Dendritic cell treated with granulocyte-macrophage colony-stimulating factor and Interleukin-4, amounts not matched to agents 40 ng/mL and 50 ng/mL, for 4 days (primary cell): Measurements from ENCODE around the gene SH2B2.

Experiments used
- H3K27ac Mint-ChIP-seq: one replicate; pipeline ENCODE4 v1.8.0; 2022; ENCODE audit warnings: mild to moderate bottlenecking, mixed read lengths
- H3K27me3 Mint-ChIP-seq: one replicate; pipeline ENCODE4 v1.8.0; 2022; ENCODE audit warnings: mild to moderate bottlenecking, mixed read lengths
- H3K36me3 Mint-ChIP-seq: one replicate; pipeline ENCODE4 v1.8.0; 2022; ENCODE audit warnings: low read depth, mixed read lengths
- H3K4me1 Mint-ChIP-seq: one replicate; pipeline ENCODE4 v1.8.0; 2022; ENCODE audit warnings: low read depth, mixed read lengths
- H3K4me3 Mint-ChIP-seq: one replicate; pipeline ENCODE4 v1.8.0; 2022; ENCODE audit warnings: mild to moderate bottlenecking, moderate library complexity, mixed read lengths
- H3K9me3 Mint-ChIP-seq: one replicate; pipeline ENCODE4 v1.8.0; 2022; ENCODE audit warnings: mixed read lengths
- intact Hi-C: fragments of 100-400 bp; cut with micrococcal nuclease; formaldehyde crosslinking; loops from one replicate; pipeline ENCODE4 v1.15.0; 2022

The SH2B2 gene

GRCh38 chr7:102255916-102256315 lies 30.8 kb upstream of the SH2B2 start:
- H3K27me3 Mint-ChIP-seq = no peaks in the 10 kb centered on the region
- H3K4me1 Mint-ChIP-seq = no peaks in the 10 kb centered on the region

GRCh38 chr7:102258073-102258748 lies 28.5 kb upstream of the SH2B2 start:
- Mint-ChIP-seq H3K4me3 (no peak overlapping the region), H3K36me3 (peaks cover 12% of the 10 kb centered on the region), H3K27ac (no peak overlapping the region), H3K9me3 (no peaks in the 10 kb centered on the region), H3K4me1 (no peaks in the 10 kb centered on the region), H3K27me3 (no peaks in the 10 kb centered on the region)
- intact Hi-C loops = no loop called here

More at GRCh38 chr7:102255916-102256315, 30.8 kb upstream of the SH2B2 start:
- Mint-ChIP-seq H3K4me3 (no peak overlapping the region), H3K9me3 (no peaks in the 10 kb centered on the region), H3K36me3 (peaks cover 31% of the 10 kb centered on the region), H3K27ac (no peak overlapping the region)
- intact Hi-C loops = no loop called here

- Mint-ChIP-seq H3K4me3 (no peak overlapping the region), H3K4me1 (no peaks in the 10 kb centered on the region), H3K27ac (no peak overlapping the region), H3K27me3 (no peaks in the 10 kb centered on the region), H3K36me3 (peaks cover 7% of the 10 kb centered on the region), H3K9me3 (no peaks in the 10 kb centered on the region)
- intact Hi-C loops = no loop called here
Observed at GRCh38 chr7:102258749-102259107, 27.9 kb upstream of the SH2B2 start.

GRCh38 chr7:102260856-102261255 lies 25.8 kb upstream of the SH2B2 start:
- H3K4me3 Mint-ChIP-seq = no peak overlapping the region
- no peaks in the 10 kb centered on the region for H3K36me3 Mint-ChIP-seq
- intact Hi-C loops = no loop called here
- H3K27me3 Mint-ChIP-seq = no peaks in the 10 kb centered on the region
- no peaks in the 10 kb centered on the region for H3K9me3 Mint-ChIP-seq
- peaks cover 9% of the 10 kb centered on the region for H3K4me1 Mint-ChIP-seq
- H3K27ac Mint-ChIP-seq = no peak overlapping the region

GRCh38 chr7:102261451-102261850 lies 25.2 kb upstream of the SH2B2 start:
- no peaks in the 10 kb centered on the region for H3K36me3 Mint-ChIP-seq
- H3K4me3 Mint-ChIP-seq = no peak overlapping the region
- intact Hi-C loops = no loop called here
- H3K9me3 Mint-ChIP-seq = no peaks in the 10 kb centered on the region
- H3K4me1 Mint-ChIP-seq = peaks cover 9% of the 10 kb centered on the region
- no peak overlapping the region for H3K27ac Mint-ChIP-seq
- H3K27me3 Mint-ChIP-seq = no peaks in the 10 kb centered on the region

GRCh38 chr7:102262546-102262945 lies 24.1 kb upstream of the SH2B2 start:
- Mint-ChIP-seq H3K36me3 (no peaks in the 10 kb centered on the region), H3K9me3 (no peaks in the 10 kb centered on the region), H3K27ac (no peak overlapping the region), H3K4me1 (peaks cover 9% of the 10 kb centered on the region), H3K4me3 (no peak overlapping the region), H3K27me3 (no peaks in the 10 kb centered on the region)
- intact Hi-C loops = no loop called here

- peaks cover 9% of the 10 kb centered on the region for H3K4me1 Mint-ChIP-seq
- no peak overlapping the region for H3K4me3 Mint-ChIP-seq
- intact Hi-C loops = no loop called here
- H3K36me3 Mint-ChIP-seq = no peaks in the 10 kb centered on the region
- H3K27me3 Mint-ChIP-seq = no peaks in the 10 kb centered on the region
- H3K27ac Mint-ChIP-seq = peak overlapping the region; percentile 23
- no peaks in the 10 kb centered on the region for H3K9me3 Mint-ChIP-seq
Observed at GRCh38 chr7:102264367-102264891, 22.2 kb upstream of the SH2B2 start.

- Mint-ChIP-seq H3K4me3 (no peak overlapping the region), H3K27me3 (no peaks in the 10 kb centered on the region), H3K36me3 (no peaks in the 10 kb centered on the region), H3K27ac (no peak overlapping the region), H3K9me3 (no peaks in the 10 kb centered on the region), H3K4me1 (peaks cover 9% of the 10 kb centered on the region)
- intact Hi-C loops = no loop called here
Observed at GRCh38 chr7:102266541-102266940, 20.1 kb upstream of the SH2B2 start.

- Mint-ChIP-seq H3K4me1 (peaks cover 13% of the 10 kb centered on the region), H3K27me3 (no peaks in the 10 kb centered on the region), H3K4me3 (no peak overlapping the region), H3K36me3 (no peaks in the 10 kb centered on the region), H3K9me3 (no peaks in the 10 kb centered on the region), H3K27ac (no peak overlapping the region)
- intact Hi-C loops = no loop called here
Observed at GRCh38 chr7:102268635-102269034, 18.0 kb upstream of the SH2B2 start.

- Mint-ChIP-seq H3K27me3 (no peaks in the 10 kb centered on the region), H3K36me3 (no peaks in the 10 kb centered on the region), H3K4me1 (peaks cover 4% of the 10 kb centered on the region), H3K27ac (no peak overlapping the region), H3K4me3 (no peak overlapping the region), H3K9me3 (no peaks in the 10 kb centered on the region)
- intact Hi-C loops = loop anchor here (5.0 kb wide), 1 partner anchor 668 kb away; no protein-coding TSS in a partner anchor
Observed at GRCh38 chr7:102270178-102270887, 16.3 kb upstream of the SH2B2 start.

GRCh38 chr7:102271158-102271798 lies 15.4 kb upstream of the SH2B2 start:
- Mint-ChIP-seq H3K4me3 (no peak overlapping the region), H3K9me3 (no peaks in the 10 kb centered on the region), H3K27ac (no peak overlapping the region), H3K4me1 (peaks cover 4% of the 10 kb centered on the region), H3K27me3 (no peaks in the 10 kb centered on the region), H3K36me3 (no peaks in the 10 kb centered on the region)
- intact Hi-C loops = loop anchor here (5.0 kb wide), 1 partner anchor 669 kb away; no protein-coding TSS in a partner anchor

GRCh38 chr7:102272075-102272916 lies 14.4 kb upstream of the SH2B2 start:
- Mint-ChIP-seq H3K4me1 (peaks cover 4% of the 10 kb centered on the region), H3K9me3 (no peaks in the 10 kb centered on the region), H3K27me3 (no peaks in the 10 kb centered on the region), H3K36me3 (no peaks in the 10 kb centered on the region), H3K27ac (no peak overlapping the region), H3K4me3 (no peak overlapping the region)
- intact Hi-C loops = loop anchor here (1.0 to 5.0 kb wide), 2 partner anchors 670 to 730 kb away; no protein-coding TSS in a partner anchor

- no peak overlapping the region for H3K4me3 Mint-ChIP-seq
- H3K27ac Mint-ChIP-seq = no peak overlapping the region
- H3K27me3 Mint-ChIP-seq = no peaks in the 10 kb centered on the region
- H3K4me1 Mint-ChIP-seq = peaks cover 4% of the 10 kb centered on the region
- no peaks in the 10 kb centered on the region for H3K36me3 Mint-ChIP-seq
- intact Hi-C loops = loop anchor here (1.0 to 5.0 kb wide), 2 partner anchors 671 to 731 kb away; no protein-coding TSS in a partner anchor
- H3K9me3 Mint-ChIP-seq = no peaks in the 10 kb centered on the region
Observed at GRCh38 chr7:102272917-102273748, 13.5 kb upstream of the SH2B2 start.
